Lower leg skin (tissue), 3 donors: Measurements from ENCODE around the gene ACOX3.

Experiments
- CTCF ChIP-seq, 3 donors: fragments of 450-650 bp; IDR thresholded peaks; one replicate each; pipeline ENCODE4 v1.5.1; 2016; ENCODE audit warnings: antibody characterized with exemption in 3 of 3, mild to moderate bottlenecking in 3 of 3, moderate library complexity in 2 of 3
- POLR2A ChIP-seq, 2 donors: fragments of 450-650 bp; IDR thresholded peaks; one replicate each; pipeline ENCODE4 v1.6.1; 2016 to 2017; ENCODE audit warnings: antibody characterized with exemption in 2 of 2, mild to moderate bottlenecking in 1 of 2, moderate library complexity in 1 of 2

- TF ChIP-seq POLR2A (IDR thresholded peaks at IDR 0.05): no peak
- no peak for TF ChIP-seq CTCF (IDR thresholded peaks at IDR 0.05)
Observed at GRCh38 chr4:8414377-8414776, 26.1 kb downstream of the ACOX3 start.
